HG02852 (cell line): ENCODE data around the gene TRAPPC2L.

Experiments
- ATAC-seq: cut with Tn5 transposase; IDR thresholded peaks from one replicate; pipeline ENCODE4 v1.9.1; 2021; ENCODE audit warnings: mild to moderate bottlenecking, moderate library complexity; ENCODE audit not compliant: unreplicated experiment

Gene TRAPPC2L

DNA sequence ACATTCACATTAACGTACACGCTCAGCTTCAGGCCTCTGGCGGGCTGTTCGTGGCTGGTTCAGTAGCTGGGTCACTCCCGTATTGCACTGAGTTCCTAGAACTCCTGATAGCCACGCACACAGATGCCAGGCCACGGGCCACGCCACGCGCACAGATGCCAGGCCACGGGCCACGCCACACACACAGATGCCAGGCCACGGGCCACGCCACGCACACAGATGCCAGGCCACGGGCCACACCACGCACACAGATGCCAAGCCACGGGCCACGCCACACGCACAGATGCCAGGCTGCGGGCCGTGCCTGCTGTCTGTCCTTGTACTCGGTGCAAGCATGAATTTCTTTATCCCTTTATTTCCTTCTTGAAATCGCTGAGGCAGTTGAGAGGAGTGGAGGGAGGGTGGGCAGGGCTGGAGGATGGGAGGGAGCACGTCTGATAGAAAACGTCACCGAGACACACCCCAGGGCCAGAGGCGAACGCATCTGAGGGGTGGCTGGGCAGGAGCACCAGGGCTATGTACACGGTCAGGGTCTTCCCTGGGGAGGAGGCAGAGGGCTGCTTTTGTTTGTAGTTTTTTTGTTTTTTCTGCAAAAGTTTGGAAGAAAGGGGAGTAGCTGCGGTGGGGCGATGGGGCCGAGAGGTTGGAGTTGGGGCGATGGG lies 18.1 kb downstream of the TRAPPC2L start:
- no peak for ATAC-seq

DNA sequence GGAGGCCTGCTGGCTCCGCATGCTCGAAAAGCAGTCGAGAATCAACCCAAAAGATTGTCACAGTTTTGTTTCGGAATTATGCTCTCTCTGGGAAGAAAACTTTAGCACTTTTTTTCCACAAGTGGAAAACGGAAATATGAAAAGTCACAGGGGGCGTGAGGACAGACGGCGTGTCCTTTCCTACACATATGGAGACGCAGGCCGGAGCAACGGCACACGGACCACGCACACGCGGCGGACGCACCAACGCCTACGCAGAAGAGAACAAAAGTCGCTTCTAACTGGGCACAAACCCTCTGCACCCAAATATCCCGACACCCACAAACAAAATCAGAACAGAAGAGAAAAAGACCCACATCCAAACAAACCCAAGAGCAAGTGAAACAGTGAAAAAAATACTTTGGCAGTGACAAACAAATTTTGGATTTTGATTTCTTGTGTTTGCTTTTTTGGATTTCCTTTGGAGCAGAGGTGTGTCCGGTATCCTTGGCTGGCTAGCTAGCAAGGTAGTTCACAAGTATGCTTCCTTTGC lies 18.8 kb downstream of the TRAPPC2L start:
- ATAC-seq, result no peak

DNA sequence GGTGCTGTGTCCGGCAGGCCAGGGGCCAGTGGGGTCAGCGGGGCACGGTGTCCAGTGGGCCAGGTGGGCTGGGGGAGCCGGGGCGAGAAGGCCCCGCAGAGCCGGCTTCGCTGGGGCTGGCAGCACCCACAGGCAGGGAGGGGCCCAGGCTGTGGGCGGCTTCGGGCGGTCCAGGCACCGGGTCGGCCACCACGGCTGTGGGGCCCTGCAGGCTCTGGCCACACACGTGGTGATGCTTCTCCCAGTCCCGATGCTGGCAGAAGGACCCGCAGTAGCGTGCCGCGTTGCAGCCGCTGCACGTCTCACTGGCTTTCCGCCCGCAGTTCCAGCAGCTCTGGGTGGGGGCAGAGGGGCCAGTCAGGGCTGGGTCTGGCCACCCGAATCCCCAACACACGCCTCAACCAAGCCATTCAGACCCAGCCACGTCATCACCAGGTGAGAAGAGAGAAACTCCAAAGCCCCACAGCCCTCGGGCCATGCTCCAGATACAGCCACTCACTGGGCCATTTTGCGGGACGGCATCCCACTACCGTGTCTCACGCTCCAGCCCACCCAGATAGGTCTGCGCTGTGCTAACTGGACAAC lies 20.1 kb downstream of the TRAPPC2L start:
- ATAC-seq, result no peak

DNA sequence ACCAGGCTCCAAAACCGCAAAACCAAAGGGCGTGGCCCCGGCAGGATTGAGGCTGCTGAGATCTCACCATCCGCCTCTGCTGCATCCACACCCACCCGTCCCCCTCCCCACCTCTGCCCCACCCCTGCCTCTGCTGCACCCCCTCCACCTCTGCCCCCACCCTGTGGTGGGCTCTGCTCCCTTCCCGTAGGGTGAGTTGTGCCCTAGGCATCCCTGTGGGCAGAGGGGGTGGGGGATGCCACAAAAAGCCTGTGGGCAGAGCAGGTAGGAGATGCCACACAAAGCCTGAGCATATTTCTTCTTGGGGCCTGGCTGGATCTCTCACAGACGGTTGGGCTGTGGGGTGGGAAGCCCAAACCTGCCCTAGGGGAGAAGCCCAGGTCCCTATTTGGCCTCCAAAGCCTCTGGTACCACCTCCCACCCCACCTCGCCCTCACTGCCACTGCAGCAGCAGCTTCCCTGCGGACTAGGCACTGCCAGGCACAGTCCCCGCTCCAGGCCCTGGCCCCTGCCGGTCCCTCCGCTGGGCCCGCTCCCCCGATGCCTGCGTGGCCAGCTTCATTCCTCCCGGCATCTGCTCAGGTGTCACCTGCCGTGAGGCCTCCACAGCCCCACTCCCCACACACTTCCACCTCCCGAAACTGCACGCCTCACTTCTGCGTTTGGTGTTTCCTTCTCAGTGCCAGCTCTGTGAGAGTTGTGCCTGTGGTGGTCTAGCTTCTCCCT lies 20.8 kb downstream of the TRAPPC2L start:
- no peak for ATAC-seq

DNA sequence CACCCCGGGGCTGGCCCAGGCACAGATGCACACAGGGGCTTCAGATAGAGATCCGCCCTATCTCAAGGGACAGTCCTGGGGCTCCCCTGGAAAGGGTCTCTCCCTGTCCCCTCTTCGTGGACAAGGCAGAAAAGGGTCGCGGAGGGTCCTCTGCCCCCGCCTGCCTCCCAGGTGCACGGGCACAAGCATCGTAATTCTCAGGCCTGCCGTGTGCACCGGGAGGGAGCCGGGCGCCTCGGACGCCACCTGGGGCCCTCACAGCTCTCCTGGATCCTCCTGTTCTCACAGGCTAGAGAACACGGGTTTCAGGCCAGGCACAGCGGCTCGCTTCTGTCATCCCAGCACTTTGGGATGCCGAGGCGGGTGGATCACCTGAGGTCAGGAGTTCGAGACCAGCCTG lies 21.4 kb downstream of the TRAPPC2L start:
- ATAC-seq, result no peak

DNA sequence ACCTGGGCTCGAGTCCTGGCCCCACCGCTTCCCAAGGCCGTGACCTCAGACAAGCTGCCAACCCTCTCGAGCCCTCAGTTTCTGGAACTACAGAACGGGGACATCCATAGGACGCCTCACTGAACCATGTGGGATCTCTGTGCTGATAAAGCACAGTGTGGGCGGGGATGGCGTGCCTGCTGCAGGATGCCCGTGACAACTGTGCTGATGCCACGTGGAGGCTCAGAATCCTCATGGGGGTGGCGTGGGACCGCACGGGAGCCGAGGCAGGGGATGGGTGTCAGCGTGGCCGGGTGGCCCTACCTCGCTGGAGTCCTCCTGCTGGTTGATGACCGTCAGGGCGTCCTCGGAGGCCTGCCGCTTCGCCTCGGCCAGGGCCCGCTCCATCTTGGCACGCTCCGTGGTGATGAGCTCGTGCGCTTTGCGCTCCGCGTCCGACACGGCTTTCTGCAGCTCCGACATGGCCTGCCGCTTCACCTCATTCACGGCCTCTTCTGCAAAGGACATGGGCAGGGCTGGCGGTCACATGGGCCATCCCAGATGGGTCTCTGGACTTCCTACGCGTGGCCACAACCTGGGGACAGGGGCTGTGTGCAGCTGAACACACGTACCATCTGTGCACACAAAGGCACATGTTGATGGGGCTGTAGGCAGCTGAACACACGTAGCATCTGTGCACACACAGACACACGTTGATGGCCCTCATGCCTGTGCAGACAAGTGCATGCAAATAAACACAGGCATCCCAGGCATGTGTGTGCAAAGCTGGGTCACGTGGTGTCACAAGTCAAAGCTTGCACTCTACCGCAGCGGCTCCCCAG lies 22.2 kb downstream of the TRAPPC2L start:
- ATAC-seq, result no peak

DNA sequence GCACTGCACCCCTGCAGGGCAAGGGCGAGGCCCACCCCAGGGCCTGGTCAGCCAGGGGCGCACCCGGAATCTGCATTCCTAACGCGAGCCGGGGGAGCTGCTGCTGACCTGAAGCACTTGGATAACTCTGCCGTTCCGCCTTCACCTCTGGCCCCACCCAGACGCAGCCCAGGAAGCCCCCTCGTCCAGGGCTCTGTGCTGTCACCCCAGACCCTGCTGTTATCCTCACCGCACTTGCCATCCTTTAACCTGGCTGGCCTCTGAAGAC lies 22.8 kb downstream of the TRAPPC2L start:
- ATAC-seq, result no peak

DNA sequence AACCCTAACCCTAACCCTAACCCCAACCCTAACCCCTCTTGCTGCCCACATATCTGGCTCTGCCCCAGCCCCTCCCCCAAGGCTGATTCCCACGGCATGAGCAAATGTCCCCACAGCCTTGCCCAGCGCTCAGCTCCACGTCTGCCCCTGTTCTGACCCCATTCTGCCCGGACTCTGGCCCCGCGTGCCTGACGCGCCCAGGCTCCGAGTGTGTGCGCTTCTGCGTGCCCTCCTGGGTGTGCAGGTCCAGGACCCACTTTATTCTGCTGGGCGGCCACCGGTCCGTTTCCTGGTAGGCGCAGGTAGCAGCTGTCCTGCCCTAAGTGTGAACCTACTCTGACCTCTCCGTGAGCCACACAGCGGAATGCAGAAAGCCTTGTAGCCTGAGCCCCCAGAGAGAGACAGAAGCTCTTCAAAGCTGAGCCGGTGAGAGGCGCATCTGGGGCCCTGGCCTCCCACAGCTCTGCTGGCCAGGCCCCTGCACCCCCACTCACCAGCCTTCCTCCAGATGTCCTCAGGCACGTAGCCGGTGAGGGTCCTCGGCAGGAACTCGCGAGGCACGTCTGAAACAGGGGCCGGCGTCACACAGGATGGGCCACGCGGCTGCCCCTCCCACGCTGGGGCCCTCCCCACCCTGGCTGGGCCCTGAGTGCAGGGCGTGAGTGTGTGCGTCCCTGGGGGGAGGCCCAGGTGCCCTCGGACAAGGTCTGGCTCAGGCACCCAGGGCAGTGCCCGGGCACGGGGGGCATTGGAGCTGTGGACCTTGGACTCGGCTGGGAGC lies 23.5 kb downstream of the TRAPPC2L start:
- no peak for ATAC-seq

DNA sequence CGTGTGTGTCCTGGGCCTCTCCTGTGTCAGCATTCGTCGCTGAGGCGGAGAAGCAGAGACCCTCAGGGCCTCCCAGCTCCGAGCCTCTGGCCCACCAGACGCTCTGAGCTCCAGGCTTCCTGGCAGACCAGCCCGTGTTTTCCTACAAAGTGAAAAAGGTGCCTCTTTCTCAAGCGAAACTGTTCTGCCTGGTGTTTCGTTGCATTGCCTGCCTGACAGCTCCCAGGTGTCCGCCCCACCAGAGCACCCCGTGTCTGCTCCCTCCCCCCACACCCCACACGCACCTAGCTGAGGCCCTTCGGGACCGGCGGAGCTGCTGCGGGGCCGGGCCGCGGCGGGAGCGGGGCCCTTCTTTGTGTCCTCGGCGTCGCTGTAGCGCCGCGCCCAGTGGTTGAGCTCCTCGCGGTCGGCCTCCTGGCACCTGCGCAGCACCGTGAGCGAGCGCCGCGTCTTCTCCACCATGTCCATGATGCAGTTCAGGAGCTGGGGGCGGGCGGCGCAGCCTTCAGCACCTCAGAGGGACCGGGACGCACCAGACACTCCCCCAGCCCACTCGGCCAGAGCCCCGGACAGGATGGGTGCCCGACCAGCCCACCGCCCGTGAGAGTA lies 24.2 kb downstream of the TRAPPC2L start:
- ATAC-seq, result no peak

DNA sequence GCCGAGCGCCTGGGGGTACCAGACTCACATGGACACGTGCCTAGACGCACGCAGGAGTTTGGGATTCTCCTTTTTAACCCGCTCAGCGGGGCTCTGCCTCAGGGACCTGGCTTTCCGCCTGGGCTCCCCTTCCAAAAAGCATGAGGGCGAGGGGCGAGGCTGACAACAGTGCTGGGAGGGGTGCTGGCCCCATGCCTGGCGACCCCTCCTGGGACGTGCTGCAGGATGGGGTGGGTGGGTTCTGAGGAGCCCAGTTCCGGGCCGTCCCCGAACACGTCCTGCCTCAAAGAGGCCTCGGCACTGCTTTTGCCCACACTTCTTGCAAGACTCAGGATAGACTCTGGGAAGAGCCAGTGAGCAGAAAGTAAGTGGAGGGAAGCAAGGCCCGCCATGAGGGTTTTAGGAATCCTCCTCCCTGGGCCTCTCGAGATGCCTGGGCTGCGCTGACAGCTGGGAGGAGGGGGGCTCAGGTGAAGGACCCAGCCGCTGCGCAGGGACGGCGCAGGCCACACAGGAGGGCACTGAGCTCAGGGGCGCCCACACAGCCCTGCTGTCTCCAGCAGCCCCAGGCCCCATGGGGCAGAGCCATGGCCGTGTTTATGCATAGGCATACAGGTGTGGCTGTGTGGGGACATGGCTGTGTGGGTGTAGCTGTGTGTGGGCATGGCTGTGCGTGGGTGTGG lies 24.9 kb downstream of the TRAPPC2L start:
- no peak for ATAC-seq

DNA sequence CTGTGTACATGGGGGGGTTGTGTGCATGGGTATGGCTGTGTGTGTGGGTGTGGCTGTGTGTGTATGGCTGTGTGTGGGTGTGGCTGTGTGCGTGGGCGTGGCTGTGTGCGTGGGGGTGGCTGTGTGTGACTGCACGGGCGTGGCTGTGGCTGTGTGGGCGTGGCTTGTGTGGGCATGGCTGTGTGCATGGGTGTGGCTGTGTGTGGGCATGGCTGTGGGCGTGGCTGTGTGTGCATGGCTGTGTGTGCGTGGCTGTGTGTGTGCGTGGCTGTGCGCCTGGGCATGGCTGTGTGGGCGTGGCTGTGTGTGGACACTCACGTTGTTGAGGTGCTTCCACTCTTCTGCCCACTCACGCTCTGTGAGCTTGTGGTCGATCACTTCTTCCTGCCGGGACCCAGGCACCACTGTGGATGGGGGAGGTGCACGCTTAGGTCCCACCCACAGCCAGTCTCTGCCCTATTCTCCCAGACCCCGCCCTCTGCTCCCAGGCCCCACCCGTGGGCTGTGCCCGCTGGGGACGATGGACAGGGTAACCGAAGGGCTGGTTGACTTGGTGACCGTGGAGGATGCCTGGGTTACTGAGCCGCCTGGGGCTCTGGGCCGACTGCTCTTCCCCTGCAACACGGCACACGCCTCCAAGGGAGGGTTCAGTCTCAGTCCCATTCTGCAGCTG lies 25.6 kb downstream of the TRAPPC2L start:
- ATAC-seq, result no peak

DNA sequence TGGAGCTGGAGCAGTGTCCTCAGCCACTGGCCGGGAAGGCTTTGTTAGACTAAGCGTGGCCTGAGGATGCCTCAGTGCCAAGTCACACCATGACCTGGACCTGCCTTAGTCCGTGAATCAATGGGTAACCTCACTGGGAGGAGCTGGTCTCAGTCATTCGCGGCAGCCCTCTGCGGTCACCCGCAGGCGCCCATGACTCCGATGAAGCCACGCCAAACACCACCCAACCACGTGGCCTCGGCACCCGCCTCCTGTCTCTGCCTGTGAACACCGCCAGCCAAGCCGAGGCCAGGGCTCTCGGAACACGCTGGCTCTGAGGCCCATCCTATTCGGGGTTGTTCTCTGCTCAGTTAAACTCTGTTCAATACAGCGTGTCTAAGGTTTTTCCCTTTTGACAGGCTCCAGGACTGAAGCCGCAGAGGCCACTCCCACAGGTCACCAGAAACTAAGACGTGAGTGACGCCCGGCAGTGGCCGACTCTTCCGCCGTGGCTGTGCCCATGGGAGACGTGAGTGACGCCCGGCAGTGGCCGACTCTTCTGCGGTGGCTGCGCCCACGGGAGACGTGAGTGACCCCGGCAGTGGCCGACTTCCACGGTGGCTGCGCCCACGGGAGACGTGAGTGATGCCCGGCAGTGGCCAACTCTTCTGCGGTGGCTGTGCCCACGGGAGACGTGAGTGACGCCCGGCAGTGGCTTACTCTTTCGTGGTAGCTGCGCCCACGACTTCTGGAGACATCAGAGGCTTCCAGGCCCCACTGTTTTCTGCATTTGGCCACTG lies 26.4 kb downstream of the TRAPPC2L start:
- no peak for ATAC-seq

DNA sequence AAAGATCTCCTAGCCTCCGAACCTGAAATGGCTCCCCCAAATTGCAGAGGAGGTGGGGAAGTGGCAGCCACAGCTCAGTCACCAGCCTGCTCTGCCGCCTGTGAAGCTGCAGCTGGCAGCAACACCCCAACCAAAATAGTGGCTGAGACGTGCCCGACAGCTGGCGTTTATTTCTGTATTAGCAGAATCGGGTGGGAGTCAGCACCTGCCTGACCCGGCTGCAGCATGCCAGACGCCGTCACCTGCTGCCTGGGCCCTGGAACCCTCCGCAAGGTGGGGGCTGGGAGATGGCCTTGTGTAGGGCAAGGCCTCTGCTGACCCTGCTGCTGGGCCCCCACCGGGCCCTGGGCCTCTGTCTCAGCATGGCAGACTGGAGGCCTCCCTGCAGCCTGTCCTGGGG lies 27.0 kb downstream of the TRAPPC2L start:
- no peak for ATAC-seq

DNA sequence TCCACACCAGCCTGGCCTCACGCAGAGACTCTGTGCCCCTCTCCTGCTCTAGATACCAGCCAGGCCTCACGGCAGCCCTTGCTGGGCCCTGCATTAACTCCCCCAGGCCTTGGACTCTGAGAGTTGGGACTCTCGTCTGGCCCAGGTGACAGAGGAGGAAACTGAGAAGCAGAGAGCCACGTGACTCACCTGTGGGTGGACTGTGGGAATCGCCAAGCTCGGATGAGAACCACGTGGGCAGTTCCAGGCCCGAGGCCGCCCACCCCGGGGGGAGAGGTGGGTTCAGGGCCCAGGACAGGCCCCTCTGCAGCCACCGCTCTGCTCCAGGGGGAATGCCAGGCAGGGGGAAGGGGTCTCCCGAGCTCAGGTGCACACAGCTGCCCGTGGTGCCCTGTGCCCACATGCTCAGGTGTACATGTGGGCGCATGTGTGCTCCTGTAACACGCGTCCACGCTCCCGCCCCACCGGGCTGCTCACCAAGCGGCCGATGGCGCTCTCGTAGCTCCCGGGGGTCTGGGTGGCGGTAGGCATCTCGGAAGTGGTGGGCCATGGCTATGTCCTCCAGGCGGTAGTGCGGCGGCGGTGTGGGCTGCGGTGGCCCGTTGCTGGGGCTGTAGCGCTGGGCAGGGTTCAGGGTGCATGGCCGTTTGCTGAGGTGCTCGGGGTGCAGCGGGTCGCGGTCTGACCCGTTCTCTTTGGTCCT lies 27.8 kb downstream of the TRAPPC2L start:
- no peak for ATAC-seq

DNA sequence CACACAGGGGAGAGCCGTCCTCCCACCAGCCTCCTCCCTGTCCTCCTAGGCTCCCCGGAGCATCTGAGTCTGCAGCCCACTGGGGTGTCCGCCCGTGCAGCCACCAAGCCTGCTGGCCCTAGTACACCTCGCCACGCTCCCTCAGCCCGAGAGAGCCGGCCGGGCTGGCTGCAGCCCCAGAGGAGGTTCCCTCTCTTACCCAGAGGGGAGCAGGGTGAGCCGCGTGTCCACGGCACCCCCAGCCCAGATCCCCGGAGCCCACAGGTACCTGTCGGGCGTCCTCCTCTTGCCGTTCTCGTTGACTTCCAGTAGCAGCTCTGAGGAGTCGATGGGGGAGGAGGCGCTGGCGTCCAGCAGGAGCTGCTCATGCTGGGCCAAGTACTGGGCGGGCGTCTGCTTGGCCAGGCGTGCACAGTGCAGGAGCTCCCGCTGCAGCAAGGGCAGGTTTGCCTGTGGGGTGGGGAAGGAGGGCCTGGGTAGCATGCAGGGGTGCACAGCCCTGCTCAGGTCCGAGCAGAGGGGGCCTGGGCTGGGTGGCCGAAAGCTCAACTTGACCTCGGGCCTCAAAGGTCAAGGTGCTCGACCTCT lies 28.9 kb downstream of the TRAPPC2L start:
- no peak for ATAC-seq

DNA sequence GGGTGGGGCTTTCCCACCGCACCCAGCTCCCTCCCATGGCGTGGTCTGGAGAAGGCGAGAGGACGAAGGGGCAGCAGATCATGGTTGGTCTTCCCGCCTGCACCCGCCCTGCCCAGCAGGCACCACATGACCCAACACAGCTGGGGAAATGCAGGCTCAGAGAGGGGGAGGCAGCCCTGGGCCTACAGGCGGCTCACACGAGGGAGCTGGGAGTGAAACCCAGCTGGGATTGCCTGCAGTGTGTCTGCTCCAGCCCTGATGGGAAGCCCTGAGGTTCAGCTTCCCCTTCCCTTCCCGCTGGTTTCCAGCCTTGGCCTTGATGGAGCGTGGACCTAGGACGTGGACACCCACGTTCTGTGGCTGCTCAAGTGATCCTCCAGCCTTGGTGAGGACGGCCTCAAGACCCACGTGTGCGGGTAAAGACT lies 29.5 kb downstream of the TRAPPC2L start:
- ATAC-seq, result no peak

DNA sequence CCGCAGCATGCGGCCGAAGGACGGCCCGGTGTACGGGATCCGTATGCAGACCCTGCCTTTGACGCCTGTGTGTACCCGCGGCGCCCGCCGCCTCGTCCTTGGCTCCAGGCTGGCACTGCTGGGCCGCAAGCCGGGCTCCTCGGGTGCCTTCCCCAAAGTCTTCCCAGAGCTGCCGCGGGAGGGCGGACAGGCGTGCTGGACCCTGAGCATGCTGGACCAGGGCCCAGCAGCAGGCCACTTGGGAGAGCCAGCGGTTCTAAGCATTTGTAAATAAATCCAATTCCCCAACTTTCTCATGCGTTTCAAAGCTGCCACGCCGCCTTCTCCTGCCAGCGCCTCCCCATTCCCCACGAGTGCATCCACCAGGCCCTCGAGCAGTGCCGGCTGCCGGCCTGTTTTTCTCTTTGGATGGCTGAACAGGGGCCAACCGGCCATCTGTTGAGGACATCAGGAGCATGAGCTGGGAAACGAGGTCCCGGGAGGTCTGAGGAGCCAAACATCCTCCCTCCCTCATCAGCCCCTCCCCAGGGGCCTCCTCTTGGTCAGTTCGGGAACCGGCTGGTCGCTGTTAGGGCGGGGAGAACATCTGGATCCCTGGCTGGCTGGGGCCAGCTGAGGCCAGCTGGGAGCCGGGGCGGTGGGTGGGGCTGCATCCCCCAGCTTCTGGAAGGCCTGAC lies 30.1 kb downstream of the TRAPPC2L start:
- ATAC-seq, result no peak
